RWPE2 (cell line): ENCODE results near the gene RUFY4.

Experiments
- ATAC-seq: fragments of 200-7000 bp; cut with Tn5 transposase; 3 replicates; pipeline ENCODE4 v1.9.1; 2021; ENCODE audit warnings: low read depth
- DNase-seq: peaks from one replicate; pipeline ENCODE4 v3.0.0-alpha.2; 2020; ENCODE audit warnings: low spot score
- H3K27ac ChIP-seq: fragments of 450-650 bp; 2 replicates; pipeline ENCODE4 v1.5.1; 2017; ENCODE audit warnings: mild to moderate bottlenecking; ENCODE audit not compliant: poor library complexity, severe bottlenecking
- H3K27me3 ChIP-seq: fragments of 250-450 bp; sonication (Bioruptor Pico); 2 replicates; pipeline ENCODE4 v1.5.1; 2021; ENCODE audit warnings: mild to moderate bottlenecking, moderate library complexity; ENCODE audit not compliant: insufficient read depth, poor library complexity, severe bottlenecking
- H3K36me3 ChIP-seq: fragments of 250-450 bp; sonication (Bioruptor Pico); 2 replicates; pipeline ENCODE4 v1.5.1; 2020; ENCODE audit warnings: low read depth, mild to moderate bottlenecking, moderate library complexity
- H3K4me1 ChIP-seq: fragments of 250-450 bp; sonication (Bioruptor Pico); 2 replicates; pipeline ENCODE4 v1.5.1; 2021; ENCODE audit warnings: mild to moderate bottlenecking, moderate library complexity; ENCODE audit not compliant: insufficient read depth, poor library complexity, severe bottlenecking
- H3K4me3 ChIP-seq: fragments of 250-450 bp; sonication (Bioruptor Pico); 2 replicates; pipeline ENCODE4 v1.5.1; 2021; ENCODE audit warnings: mild to moderate bottlenecking, moderate library complexity; ENCODE audit not compliant: severe bottlenecking
- H3K9me3 ChIP-seq: fragments of 250-450 bp; sonication (Bioruptor Pico); 2 replicates; pipeline ENCODE4 v1.5.1; 2021; ENCODE audit warnings: mild to moderate bottlenecking, moderate library complexity; ENCODE audit not compliant: severe bottlenecking
- TF ChIP-seq, protein P1 (sequence below): fragments of 450-650 bp; IDR thresholded peaks from one replicate; pipeline ENCODE4 v1.5.1; 2017; ENCODE audit warnings: mild to moderate bottlenecking, moderate library complexity; ENCODE audit not compliant: poor library complexity, severe bottlenecking

Gene RUFY4

DNA sequence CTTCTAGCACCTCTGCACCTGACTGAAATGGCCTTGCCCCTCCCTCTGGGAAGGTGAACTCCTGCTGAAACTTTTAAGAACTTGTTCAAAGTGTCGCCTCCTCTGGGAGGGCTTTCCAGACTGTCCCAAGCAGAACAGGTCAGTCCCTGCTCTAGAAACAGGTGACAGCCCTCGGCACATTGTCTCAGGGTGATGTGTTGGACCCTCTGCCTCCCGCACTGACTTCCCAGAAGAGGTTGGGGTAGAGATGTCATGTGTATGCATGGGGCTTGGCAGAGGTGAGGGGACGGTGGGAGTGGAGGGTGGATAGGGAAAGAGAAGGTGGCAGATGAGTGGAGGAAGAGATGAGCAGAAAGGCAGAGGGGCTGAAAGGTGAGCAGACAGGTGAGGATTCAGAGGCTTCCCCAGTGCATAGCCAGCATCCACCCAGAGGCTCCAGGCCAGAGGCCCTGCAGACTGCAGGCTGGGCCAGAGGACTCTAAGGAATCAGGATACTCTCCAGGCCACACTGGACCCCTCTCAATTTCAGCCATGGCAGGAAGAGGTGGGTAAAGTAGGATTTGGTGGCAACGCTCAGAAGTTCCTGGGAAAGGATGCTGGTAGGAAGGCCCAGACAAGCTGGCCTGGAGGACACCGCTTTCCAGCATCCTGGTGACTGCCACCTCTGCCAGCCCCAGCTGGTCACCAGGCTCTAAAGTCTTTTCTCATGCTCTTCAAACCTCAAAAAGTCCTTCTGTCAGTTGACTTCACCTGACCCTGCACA is 41.4 kb upstream of the RUFY4 start:
- no peaks in the 10 kb centered on the region for H3K9me3 ChIP-seq
- H3K36me3 ChIP-seq = no peaks in the 10 kb centered on the region
- no peak overlapping the region for H3K4me3 ChIP-seq
- H3K4me1 ChIP-seq = peaks cover 18% of the 10 kb centered on the region
- no peaks in the 10 kb centered on the region for H3K27me3 ChIP-seq
- ATAC-seq = no peak
- DNase-seq = no peak
- H3K27ac ChIP-seq = no peak overlapping the region
- TF ChIP-seq, protein P1, sequence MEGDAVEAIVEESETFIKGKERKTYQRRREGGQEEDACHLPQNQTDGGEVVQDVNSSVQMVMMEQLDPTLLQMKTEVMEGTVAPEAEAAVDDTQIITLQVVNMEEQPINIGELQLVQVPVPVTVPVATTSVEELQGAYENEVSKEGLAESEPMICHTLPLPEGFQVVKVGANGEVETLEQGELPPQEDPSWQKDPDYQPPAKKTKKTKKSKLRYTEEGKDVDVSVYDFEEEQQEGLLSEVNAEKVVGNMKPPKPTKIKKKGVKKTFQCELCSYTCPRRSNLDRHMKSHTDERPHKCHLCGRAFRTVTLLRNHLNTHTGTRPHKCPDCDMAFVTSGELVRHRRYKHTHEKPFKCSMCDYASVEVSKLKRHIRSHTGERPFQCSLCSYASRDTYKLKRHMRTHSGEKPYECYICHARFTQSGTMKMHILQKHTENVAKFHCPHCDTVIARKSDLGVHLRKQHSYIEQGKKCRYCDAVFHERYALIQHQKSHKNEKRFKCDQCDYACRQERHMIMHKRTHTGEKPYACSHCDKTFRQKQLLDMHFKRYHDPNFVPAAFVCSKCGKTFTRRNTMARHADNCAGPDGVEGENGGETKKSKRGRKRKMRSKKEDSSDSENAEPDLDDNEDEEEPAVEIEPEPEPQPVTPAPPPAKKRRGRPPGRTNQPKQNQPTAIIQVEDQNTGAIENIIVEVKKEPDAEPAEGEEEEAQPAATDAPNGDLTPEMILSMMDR = no peak

DNA sequence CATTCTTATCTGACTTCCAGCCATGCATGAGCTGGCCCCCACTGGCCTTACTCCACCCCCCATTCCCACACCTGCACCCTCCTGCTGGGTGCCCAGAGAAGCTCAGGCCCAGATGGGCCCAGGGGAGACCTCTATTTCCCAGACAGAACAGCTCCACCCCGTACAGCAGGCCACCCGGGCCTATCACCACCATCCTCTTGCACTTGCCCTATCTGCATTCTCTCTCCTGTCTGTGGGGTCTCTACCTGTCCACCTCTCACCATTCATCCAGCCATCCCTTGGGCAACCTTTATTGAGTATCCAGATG is 40.9 kb upstream of the RUFY4 start:
- ATAC-seq (no peak), DNase-seq (no peak)
- Histone ChIP-seq H3K27me3 (no peaks in the 10 kb centered on the region), H3K4me3 (no peak overlapping the region), H3K36me3 (no peaks in the 10 kb centered on the region), H3K9me3 (no peaks in the 10 kb centered on the region), H3K27ac (no peak overlapping the region), H3K4me1 (peaks cover 18% of the 10 kb centered on the region)
- TF ChIP-seq, protein P1 = no peak

DNA sequence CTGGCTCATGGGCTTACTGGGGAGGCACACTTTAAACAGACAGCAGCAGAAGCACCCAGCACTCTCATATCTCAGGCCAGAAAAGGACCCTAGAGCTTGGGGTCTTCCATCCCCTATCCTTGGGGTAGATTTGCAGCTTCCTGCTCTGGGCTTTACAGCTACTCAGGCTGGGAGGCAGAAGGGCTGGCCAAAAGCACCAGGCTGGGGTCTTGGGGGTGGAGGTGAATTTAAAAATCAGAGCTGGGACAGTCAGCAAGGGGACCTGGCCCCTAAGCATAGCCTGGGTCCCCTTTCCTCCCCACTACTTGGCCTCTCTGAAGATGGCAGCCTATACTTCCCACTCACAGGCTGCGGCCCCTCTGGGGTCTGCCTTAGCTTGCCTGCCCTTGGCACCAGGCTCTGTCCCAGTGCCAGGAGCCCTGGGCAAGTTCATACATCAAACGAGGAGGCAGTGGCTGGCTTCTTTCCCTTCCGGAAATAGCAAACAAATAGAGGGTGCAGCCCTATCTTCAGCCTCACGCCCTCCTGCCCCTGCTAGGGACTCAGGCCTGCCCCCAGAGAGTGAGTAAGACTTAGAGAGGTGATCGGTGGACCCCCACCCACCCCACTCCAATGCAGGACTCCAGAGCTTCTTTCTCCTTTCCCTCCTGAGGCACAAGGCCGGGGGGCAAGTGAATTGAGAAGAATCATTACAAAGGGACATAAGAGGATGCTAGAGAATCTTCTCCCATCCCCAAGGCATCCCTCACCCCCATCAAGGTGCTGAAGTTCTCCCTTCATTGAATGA is 40.3 kb upstream of the RUFY4 start:
- no peak for ATAC-seq
- Histone ChIP-seq H3K4me3 (no peak overlapping the region), H3K4me1 (peaks cover 18% of the 10 kb centered on the region), H3K27me3 (no peaks in the 10 kb centered on the region), H3K27ac (no peak overlapping the region), H3K9me3 (no peaks in the 10 kb centered on the region), H3K36me3 (no peaks in the 10 kb centered on the region)
- DNase-seq = no peak
- TF ChIP-seq, protein P1 = no peak

DNA sequence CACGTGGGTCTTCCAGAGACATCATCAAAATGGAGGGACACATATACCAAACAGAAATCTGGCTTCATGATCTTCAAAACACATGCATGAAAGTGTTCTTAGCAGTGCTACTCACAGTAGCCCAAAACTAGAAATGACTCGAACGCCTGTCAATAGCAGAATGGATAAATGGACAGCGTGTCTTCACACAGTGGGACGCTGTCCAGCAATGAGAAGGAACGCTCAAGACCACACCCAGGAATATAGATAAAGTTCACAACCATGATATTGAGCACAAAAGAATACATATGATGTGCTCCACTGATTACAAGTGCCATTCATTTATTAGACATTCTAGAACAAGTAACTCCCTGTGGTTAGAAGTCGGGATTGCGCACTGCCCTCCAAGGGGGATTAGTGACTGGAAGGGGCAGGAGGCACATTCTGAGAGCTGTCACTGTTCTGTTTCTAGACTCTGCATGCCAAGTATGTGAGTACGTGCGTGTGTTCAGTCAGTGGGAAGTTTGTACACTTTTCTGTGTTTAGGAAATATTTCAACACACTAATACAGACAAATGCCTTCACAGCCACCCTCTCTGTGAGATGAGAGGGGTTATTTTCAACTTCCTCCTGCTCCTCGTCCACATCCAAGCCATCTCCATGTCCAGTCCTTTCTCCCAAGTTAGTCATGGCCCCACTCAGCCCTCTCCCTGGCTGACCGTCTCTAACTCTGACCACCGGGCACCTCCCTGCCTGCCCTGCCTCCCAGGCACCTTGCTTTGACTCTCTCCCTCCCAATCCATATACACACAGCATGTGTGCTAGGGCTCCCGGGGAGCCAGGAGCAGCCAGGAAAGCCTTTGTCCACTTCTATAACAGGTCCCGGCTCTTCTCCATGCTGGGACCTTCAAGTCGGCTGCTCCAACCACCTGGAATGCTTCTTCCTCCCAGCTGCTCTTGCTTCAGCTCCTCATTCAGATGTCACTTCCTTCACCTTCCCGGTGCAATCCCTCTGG is 39.4 kb upstream of the RUFY4 start:
- no peaks in the 10 kb centered on the region for H3K9me3 ChIP-seq
- no peak for DNase-seq
- no peaks in the 10 kb centered on the region for H3K36me3 ChIP-seq
- TF ChIP-seq, protein P1 = no peak
- H3K4me1 ChIP-seq = peaks cover 18% of the 10 kb centered on the region
- H3K27me3 ChIP-seq = no peaks in the 10 kb centered on the region
- no peak for ATAC-seq
- H3K27ac ChIP-seq = no peak overlapping the region
- H3K4me3 ChIP-seq = no peak overlapping the region
